IPS-NIHi11 (cell line): ENCODE results near the gene FAM9C.
"Not testable (repeated sequence)": the region's sequence is repeated elsewhere in the genome, so short reads cannot be mapped to it uniquely, and the experiment has no call there.

Experiments
- DNase-seq: peaks from one replicate; pipeline ENCODE4 v3.0.0; 2012; ENCODE audit warnings: mixed read lengths, low spot score

Gene FAM9C

GRCh38 chrX:13076176-13076961, 31.9 kb upstream of the FAM9C start:
- no peak for DNase-seq

- DNase-seq, result no peak
These were observed 30.2 kb upstream of the FAM9C start for GRCh38 chrX:13074297-13075262.

- no peak for DNase-seq
These were observed 25.5 kb upstream of the FAM9C start for GRCh38 chrX:13069771-13070416.

GRCh38 chrX:13068651-13069050, 24.2 kb upstream of the FAM9C start:
- DNase-seq, result no peak

- DNase-seq, result no peak
These were observed 23.4 kb upstream of the FAM9C start for GRCh38 chrX:13067773-13068172.

GRCh38 chrX:13066391-13066790, 22.0 kb upstream of the FAM9C start:
- DNase-seq, result no peak

GRCh38 chrX:13064599-13065143, 20.3 kb upstream of the FAM9C start:
- no peak for DNase-seq

GRCh38 chrX:13063124-13063523, 18.7 kb upstream of the FAM9C start:
- not testable (repeated sequence) for DNase-seq

GRCh38 chrX:13062331-13062730, 17.9 kb upstream of the FAM9C start:
- not testable (repeated sequence) for DNase-seq

GRCh38 chrX:13061215-13061708, 16.8 kb upstream of the FAM9C start:
- DNase-seq, result not testable (repeated sequence)

- no peak for DNase-seq
These were observed 15.4 kb upstream of the FAM9C start for GRCh38 chrX:13059637-13060499.

- no peak for DNase-seq
These were observed 11.1 kb upstream of the FAM9C start for GRCh38 chrX:13055486-13055885.

GRCh38 chrX:13053171-13053570, 8.8 kb upstream of the FAM9C start:
- no peak for DNase-seq

- DNase-seq, result no peak
These were observed 7.2 kb upstream of the FAM9C start for GRCh38 chrX:13051529-13052172.

- no peak for DNase-seq
These were observed 6.7 kb upstream of the FAM9C start for GRCh38 chrX:13051167-13051528.

GRCh38 chrX:13050151-13050550, 5.7 kb upstream of the FAM9C start:
- no peak for DNase-seq

- DNase-seq, result no peak
These were observed 3.9 kb upstream of the FAM9C start for GRCh38 chrX:13048280-13048679.

- DNase-seq, result no peak
These were observed 3.3 kb upstream of the FAM9C start for GRCh38 chrX:13047759-13048158.

- DNase-seq, result no peak
These were observed 1.9 kb upstream of the FAM9C start for GRCh38 chrX:13046141-13046855.

GRCh38 chrX:13043938-13044337, 482 bp downstream of the FAM9C start:
- no peak for DNase-seq
